HL-60 (cell line): ENCODE data around the gene TENT5A.

Source experiments
- CTCF ChIP-seq: IDR thresholded peaks from one replicate; pipeline ENCODE4 v1.5.1; 2011; ENCODE audit warnings: low read length, control low read depth, inconsistent platforms; ENCODE audit not compliant: insufficient read depth
- POLR2AphosphoS5 ChIP-seq: IDR thresholded peaks from 2 replicates; pipeline ENCODE4 v1.6.1; 2012; ENCODE audit warnings: low read depth
- REST ChIP-seq: IDR thresholded peaks from 2 replicates; pipeline ENCODE4 v1.6.1; 2012; ENCODE audit warnings: low read depth; ENCODE audit not compliant: insufficient replicate concordance

GRCh38 chr6:81734081-81734480 is 18.4 kb downstream of the TENT5A start:
- TF ChIP-seq POLR2AphosphoS5 (no peak), CTCF (no peak), REST (no peak)
